OCI-LY1 (cell line): ENCODE measurements around the gene CYB561A3.

Source experiments
- EZH2 ChIP-seq: fragments of 200-600 bp; sonication (generic), shearing (Covaris generic); IDR thresholded peaks from 2 replicates; pipeline ENCODE4 v1.8.0; 2017; ENCODE audit warnings: borderline replicate concordance, mixed run types, mild to moderate bottlenecking, antibody characterized with exemption, low read length, moderate library complexity, mixed read lengths
- TF ChIP-seq, protein P1 (sequence below): fragments of 200-600 bp; sonication (generic), shearing (Covaris generic); IDR thresholded peaks from 2 replicates; pipeline ENCODE4 v1.5.1; 2017; ENCODE audit warnings: mild to moderate bottlenecking, antibody characterized with exemption, low read length, moderate library complexity, mixed read lengths

DNA sequence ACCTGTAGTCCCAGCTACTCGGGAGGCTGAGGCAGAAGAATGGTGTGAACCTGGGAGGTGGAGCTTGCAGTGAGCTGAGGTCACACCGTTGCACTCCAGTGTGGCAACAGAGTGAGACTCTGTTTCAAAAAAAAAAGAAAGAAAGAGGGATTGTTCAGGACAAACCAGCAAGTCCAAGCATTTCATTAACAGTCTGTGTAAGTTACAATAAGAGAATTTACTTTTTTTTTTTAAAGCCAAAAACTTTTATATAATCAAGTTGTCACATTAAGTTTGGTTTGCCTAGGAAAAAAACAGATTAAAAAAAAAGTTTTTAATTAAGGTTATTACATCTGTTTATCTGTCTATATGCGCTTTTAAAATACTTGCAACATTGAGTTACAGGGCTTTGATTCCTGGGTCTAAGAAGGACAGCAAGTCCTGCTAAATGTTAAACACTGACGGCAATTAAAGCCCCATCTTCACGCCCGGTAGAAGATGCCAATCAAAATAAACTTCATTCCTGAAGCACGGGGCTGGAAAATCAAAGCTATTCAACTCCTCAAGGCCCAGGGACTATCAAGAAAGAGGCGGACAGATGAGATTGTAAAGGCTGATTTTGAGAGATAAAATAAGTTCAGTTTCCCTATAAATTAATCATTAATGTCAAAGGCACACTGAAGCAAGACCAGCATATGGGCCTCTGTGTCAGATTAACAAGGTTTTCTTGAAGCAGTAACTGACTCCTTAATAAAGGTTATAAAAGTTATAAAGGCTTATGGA lies 11.2 kb upstream of the CYB561A3 start:
- TF ChIP-seq, protein P1, sequence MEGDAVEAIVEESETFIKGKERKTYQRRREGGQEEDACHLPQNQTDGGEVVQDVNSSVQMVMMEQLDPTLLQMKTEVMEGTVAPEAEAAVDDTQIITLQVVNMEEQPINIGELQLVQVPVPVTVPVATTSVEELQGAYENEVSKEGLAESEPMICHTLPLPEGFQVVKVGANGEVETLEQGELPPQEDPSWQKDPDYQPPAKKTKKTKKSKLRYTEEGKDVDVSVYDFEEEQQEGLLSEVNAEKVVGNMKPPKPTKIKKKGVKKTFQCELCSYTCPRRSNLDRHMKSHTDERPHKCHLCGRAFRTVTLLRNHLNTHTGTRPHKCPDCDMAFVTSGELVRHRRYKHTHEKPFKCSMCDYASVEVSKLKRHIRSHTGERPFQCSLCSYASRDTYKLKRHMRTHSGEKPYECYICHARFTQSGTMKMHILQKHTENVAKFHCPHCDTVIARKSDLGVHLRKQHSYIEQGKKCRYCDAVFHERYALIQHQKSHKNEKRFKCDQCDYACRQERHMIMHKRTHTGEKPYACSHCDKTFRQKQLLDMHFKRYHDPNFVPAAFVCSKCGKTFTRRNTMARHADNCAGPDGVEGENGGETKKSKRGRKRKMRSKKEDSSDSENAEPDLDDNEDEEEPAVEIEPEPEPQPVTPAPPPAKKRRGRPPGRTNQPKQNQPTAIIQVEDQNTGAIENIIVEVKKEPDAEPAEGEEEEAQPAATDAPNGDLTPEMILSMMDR = no peak
- no peak for TF ChIP-seq EZH2
